Activated T-cell treated with anti-CD3 and anti-CD28 coated beads, Interleukin-2, amount 50 U/mL, for 72 hours (primary cell): ENCODE results near the gene NDUFAF3. TPM values are rescaled to one million over a fixed set of nuclear protein-coding genes. Genes with fewer than 3 reads are reported as not detected.

ENCODE experiments used
- ATAC-seq, 2 donors: fragments of 150-1000 bp; cut with Tn5 transposase; replicated peaks in 1 of 2; 2 replicates each; pipeline ENCODE4 v1.10.0; 2021; ENCODE audit warnings: moderate library complexity in 2 of 2, mild to moderate bottlenecking in 1 of 2
- DNase-seq, 2 donors: peaks; one replicate each; pipeline ENCODE4 v3.0.0; 2021 to 2022; ENCODE audit warnings: mixed read lengths in 1 of 2
- H3K27ac Mint-ChIP-seq: one replicate; pipeline ENCODE4 v1.8.0; 2022; ENCODE audit warnings: mild to moderate bottlenecking, moderate library complexity, mixed read lengths
- H3K27me3 Mint-ChIP-seq: one replicate; pipeline ENCODE4 v1.8.0; 2022; ENCODE audit warnings: low read depth, mixed read lengths
- H3K36me3 Mint-ChIP-seq, 2 donors: one replicate each; pipeline ENCODE4 v1.8.0; 2022; ENCODE audit warnings: mixed read lengths in 2 of 2, mild to moderate bottlenecking in 1 of 2; ENCODE audit not compliant: insufficient read depth in 2 of 2
- H3K4me1 Mint-ChIP-seq: one replicate; pipeline ENCODE4 v1.8.0; 2022; ENCODE audit warnings: low read depth, mixed read lengths
- H3K4me3 Mint-ChIP-seq, 2 donors: one replicate each; pipeline ENCODE4 v1.8.0; 2022; ENCODE audit warnings: mild to moderate bottlenecking in 2 of 2, mixed read lengths in 2 of 2, moderate library complexity in 2 of 2
- H3K9me3 Mint-ChIP-seq, 2 donors: one replicate each; pipeline ENCODE4 v1.8.0; 2022; ENCODE audit warnings: mixed read lengths in 2 of 2
- total RNA-seq, 2 donors: library from RNA; stranded (reverse); gene quantifications; one replicate each; pipeline ENCODE4 v1.2.3, GENCODE V29; 2022

The NDUFAF3 gene
- total RNA-seq, 2 donors from 2014 or later = 31.9 to 35.1 TPM

DNA sequence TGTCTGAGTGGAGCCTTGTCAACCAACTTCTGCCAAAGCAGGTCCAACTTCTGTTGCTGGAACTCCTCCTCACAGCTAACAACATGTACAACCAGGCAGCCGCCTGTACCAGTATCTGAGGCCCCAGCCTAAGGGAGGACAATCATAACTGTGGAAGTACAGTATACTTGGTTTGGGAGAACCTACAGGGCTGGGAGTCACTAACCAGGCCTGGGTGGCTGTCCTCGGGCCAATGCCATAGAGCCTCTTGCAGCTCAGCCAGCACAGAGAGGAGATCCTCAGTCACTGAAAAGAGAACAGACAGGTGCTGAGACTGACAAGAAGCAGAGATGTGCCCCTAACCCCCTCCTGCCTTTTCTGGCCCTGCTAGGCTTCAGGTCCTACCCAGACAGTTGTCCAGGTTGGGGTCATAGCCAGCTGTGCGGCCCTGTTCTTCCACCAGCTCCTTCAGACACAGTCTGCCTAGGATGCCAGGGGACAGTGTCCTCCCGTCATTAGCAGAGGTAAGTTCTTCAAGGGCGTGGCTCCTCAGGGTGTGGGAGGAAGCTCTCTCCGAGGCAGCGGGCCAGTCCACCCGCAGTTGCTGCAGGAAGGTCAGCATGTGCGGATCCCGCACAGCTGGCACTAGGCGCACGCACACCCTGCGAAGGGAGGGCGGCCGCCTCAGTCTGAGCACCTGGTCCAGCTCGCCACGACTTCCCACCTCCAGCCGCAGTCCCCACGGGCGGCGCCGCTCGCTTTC is 4.5 kb upstream of the NDUFAF3 start:
- Mint-ChIP-seq H3K4me3 (peak overlapping the region; percentile 91 to 94), H3K4me1 (peaks cover 37% of the 10 kb centered on the region), H3K9me3 (no peaks in the 10 kb centered on the region), H3K36me3 (peaks cover 6% of the 10 kb centered on the region in 2 donors), H3K27me3 (no peaks in the 10 kb centered on the region), H3K27ac (no peak overlapping the region)
- ATAC-seq (no peak), DNase-seq (no peak)

GRCh38 chr3:49017971-49018706 is 3.8 kb upstream of the NDUFAF3 start, which contains the start of gene DALRD3:
Gene DALRD3, minus strand, starts transcription at chr3:49018580. Its CDS starts 16 bp downstream, at chr3:49018564.
- DNase-seq (peak; percentile 76), ATAC-seq (peak; percentile 9 to 14)
- H3K27me3 Mint-ChIP-seq = no peaks in the 10 kb centered on the region
- H3K27ac Mint-ChIP-seq = peak within 1 kb of the TSS; percentile 85
- H3K36me3 Mint-ChIP-seq = peaks cover 7 to 10% of the 10 kb centered on the region in 2 donors
- H3K4me1 Mint-ChIP-seq = peaks cover 44% of the 10 kb centered on the region
- no peaks in the 10 kb centered on the region for H3K9me3 Mint-ChIP-seq
- peak within 1 kb of the TSS; percentile 91 to 94 for H3K4me3 Mint-ChIP-seq

DNA sequence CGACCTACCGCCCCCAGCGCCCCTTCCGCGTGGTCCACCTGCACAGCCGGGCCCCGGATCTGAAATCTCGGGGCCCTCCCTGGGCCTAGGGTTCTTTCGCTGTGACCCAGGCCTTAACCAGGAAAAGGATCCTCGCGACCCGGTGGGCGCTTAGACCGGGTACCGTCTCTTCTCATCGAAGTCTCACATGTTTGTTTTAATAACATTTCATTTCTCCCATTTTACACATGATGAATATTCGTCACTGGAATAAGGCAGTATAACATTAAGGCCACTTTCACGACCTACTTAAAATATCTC is 3.3 kb upstream of the NDUFAF3 start:
- DNase-seq (no peak), ATAC-seq (no peak)
- Mint-ChIP-seq H3K4me1 (peaks cover 50% of the 10 kb centered on the region), H3K36me3 (peaks cover 10 to 12% of the 10 kb centered on the region in 2 donors), H3K27ac (peak overlapping the region; percentile 85), H3K9me3 (no peaks in the 10 kb centered on the region), H3K27me3 (no peaks in the 10 kb centered on the region), H3K4me3 (peak overlapping the region; percentile 91 to 94)

DNA sequence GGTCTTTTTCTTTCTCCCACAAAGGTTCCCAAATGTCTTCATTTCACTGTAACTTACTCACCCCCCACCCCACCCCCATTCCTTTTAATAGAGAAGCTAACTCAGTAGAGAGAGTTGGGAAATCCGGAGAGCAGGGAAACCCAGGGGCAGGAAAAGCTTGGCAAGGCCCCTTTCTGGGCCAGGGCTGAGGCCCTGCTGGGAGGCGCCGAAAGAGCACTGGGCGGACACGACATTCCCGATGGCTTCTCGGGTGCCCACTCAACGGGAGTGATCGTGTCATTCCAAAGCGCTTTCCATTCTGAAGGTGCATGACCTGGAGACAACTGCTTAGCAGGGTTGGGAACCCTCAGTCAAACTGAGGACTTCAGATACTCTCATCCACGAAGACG is 2.0 kb upstream of the NDUFAF3 start:
- peaks cover 59% of the 10 kb centered on the region for H3K4me1 Mint-ChIP-seq

DNA sequence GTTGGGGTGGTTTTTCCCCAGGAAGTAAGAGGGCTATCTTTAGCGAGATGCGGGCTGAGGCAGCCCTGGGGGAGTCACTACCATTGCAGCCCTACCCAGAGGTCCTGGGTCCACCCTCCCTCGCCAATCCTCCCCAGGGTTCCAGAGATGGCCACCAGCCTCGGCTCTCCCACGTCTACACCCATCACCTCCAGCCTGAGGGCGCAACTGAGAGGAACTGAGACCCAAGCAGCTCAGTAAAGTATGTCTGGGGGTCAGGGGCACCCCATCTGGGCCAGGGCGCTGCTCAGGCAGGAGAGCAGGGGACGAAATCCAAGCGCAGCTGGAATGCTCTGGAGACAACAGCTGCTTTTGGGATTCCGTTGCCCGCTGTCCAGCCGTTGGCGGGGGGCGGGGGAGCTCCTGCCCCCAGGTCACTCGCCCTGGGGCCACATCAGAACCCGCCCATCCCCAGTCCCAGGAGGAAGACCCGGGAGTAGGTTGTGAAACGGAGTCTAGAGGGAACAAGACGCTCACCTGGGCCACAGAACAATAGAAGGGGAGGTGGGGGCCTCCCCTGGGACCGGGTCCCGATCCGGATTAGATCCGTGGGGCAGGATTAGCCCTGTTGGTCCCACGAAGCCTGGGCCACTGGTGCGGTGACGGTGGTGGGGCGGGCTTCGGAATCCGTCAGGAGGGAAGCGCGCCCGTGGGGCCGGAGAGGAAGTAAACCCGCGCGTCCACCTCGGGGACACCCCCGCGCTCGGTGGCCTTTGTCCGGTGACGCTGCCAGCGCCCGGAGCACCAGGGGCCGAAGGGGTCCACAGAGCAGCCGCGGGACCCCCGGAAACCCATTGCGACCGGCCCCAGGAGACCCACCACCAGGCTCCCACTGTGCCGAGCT is 1.4 kb upstream of the NDUFAF3 start:
- ATAC-seq = peak in 1 of 2 donors; percentile 1
- Mint-ChIP-seq H3K9me3 (no peaks in the 10 kb centered on the region), H3K27me3 (no peaks in the 10 kb centered on the region), H3K4me1 (peaks cover 57% of the 10 kb centered on the region), H3K4me3 (peak overlapping the region; percentile 91 to 94), H3K36me3 (peaks cover 10 to 18% of the 10 kb centered on the region in 2 donors), H3K27ac (peak overlapping the region; percentile 94)
- DNase-seq = peak; percentile 45 to 60

More for the DNA sequence above, 2.0 kb upstream of the NDUFAF3 start:
- Mint-ChIP-seq H3K9me3 (no peaks in the 10 kb centered on the region), H3K27ac (peak overlapping the region; percentile 94), H3K4me3 (peak overlapping the region; percentile 91 to 94), H3K36me3 (peaks cover 8 to 19% of the 10 kb centered on the region in 2 donors), H3K27me3 (no peaks in the 10 kb centered on the region)
- DNase-seq (no peak), ATAC-seq (no peak)

- H3K4me3 Mint-ChIP-seq = peak overlapping the region; percentile 91 to 94
- no peaks in the 10 kb centered on the region for H3K9me3 Mint-ChIP-seq
- peak; percentile 70 to 74 for ATAC-seq
- peaks cover 10 to 21% of the 10 kb centered on the region in 2 donors for H3K36me3 Mint-ChIP-seq
- no peaks in the 10 kb centered on the region for H3K27me3 Mint-ChIP-seq
- H3K4me1 Mint-ChIP-seq = peaks cover 65% of the 10 kb centered on the region
- DNase-seq = peak; percentile 100
- peak overlapping the region; percentile 94 for H3K27ac Mint-ChIP-seq
These were observed 608 bp upstream of the NDUFAF3 start for GRCh38 chr3:49021213-49021812.

- no peaks in the 10 kb centered on the region for H3K9me3 Mint-ChIP-seq
- no peaks in the 10 kb centered on the region for H3K27me3 Mint-ChIP-seq
- DNase-seq = no peak
- no peak for ATAC-seq
- H3K4me1 Mint-ChIP-seq = peaks cover 71% of the 10 kb centered on the region
- H3K27ac Mint-ChIP-seq = peak overlapping the region; percentile 92
- H3K36me3 Mint-ChIP-seq = peaks cover 10 to 31% of the 10 kb centered on the region in 2 donors
- peak overlapping the region; percentile 91 to 94 for H3K4me3 Mint-ChIP-seq
These were observed 809 bp downstream of the NDUFAF3 start for GRCh38 chr3:49022688-49023171.

DNA sequence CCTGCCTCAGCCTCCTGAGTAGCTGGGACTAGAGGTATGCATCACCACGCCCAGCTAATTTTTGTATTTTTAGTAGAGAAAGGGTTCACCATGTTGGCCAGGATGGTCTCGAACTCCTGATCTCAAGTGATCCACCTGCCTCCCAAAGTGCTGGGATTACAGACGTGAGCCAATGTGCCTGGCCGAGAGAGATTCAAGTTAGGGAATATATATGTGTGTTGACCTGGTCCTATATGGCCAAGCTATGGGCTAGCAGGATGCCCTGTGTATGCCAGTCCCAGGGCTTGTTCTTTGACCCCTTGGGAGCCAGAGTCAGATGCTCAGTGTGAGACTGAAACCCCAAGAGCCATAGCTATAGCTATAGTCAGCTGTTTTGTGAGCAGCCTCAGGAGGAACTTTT is 1.9 kb downstream of the NDUFAF3 start:
- no peak for DNase-seq
- no peak for ATAC-seq
- H3K4me3 Mint-ChIP-seq = peak overlapping the region; percentile 91 to 94
- no peaks in the 10 kb centered on the region for H3K9me3 Mint-ChIP-seq
- H3K27me3 Mint-ChIP-seq = no peaks in the 10 kb centered on the region
- H3K27ac Mint-ChIP-seq = peak overlapping the region; percentile 92
- peaks cover 78% of the 10 kb centered on the region for H3K4me1 Mint-ChIP-seq
- peaks cover 13 to 36% of the 10 kb centered on the region in 2 donors for H3K36me3 Mint-ChIP-seq

DNA sequence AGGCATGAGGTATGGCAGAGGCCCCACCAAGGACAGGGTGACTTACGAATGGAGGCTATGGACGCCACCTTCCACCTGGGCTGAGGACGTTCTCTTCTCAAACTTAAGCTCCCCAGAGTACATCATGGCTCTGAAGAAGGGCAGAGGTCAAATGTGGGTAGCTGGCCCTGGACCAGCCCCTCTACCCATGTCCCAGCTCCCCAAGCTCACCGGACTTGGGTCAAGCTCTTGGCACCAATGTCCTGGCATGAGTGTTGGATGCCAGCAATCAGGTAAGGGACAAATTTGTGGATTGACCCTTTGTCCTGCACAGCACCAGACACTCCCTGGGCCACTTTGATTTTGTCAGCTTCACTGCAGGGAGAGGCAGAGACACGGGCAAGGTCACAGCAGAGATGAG is 2.5 kb downstream of the NDUFAF3 start:
- DNase-seq = no peak
- peak overlapping the region; percentile 85 for H3K27ac Mint-ChIP-seq
- no peaks in the 10 kb centered on the region for H3K27me3 Mint-ChIP-seq
- H3K36me3 Mint-ChIP-seq = peaks cover 13 to 39% of the 10 kb centered on the region in 2 donors
- no peaks in the 10 kb centered on the region for H3K9me3 Mint-ChIP-seq
- H3K4me1 Mint-ChIP-seq = peaks cover 78% of the 10 kb centered on the region
- no peak for ATAC-seq
- peak overlapping the region in 1 of 2 donors; percentile 5 for H3K4me3 Mint-ChIP-seq

DNA sequence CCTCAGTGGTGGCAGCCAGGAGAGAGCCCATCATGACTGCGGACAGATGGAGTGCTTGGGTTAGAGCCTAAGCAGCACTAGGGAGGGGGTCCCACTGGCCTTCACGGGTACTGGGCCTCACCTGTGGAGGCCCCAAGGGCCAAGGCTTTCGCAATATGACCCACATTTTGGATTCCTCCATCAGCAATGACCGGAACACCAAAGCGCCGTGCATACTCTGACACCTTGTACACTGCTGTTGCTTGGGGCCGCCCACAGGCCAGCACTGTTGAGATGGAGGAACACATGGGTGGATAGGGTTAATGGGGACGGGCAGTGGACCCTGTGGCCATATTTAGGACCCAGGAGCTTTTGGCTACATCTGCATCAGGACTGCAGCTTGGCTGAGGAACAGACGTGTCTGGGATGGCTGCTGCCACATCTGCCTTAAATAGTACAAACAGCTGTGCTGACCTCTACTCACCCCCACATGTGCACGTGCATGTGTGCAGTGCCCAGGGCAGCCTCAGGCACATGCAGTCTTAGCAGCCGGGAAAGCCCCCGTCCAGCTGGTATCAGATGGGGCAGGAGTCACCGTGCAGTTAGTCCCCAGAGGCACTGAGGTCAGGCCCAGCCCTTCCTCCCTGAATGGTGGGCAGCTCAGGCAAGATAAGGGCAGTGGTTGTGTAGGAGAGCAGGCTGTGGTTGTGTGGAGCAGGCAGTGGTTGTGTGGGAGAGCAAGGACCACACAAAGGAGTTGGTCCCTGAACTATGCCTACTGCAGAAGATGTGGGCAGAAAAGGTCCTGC is 3.3 kb downstream of the NDUFAF3 start:
- peaks cover 13 to 39% of the 10 kb centered on the region in 2 donors for H3K36me3 Mint-ChIP-seq
- peak overlapping the region; percentile 85 for H3K27ac Mint-ChIP-seq
- no peaks in the 10 kb centered on the region for H3K9me3 Mint-ChIP-seq
- DNase-seq (no peak), ATAC-seq (no peak)
- peaks cover 78% of the 10 kb centered on the region for H3K4me1 Mint-ChIP-seq
- peak overlapping the region; percentile 17 to 37 for H3K4me3 Mint-ChIP-seq
- H3K27me3 Mint-ChIP-seq = no peaks in the 10 kb centered on the region

GRCh38 chr3:49025793-49026520 is 4.0 kb downstream of the NDUFAF3 start:
- DNase-seq = no peak
- Mint-ChIP-seq H3K27me3 (no peaks in the 10 kb centered on the region), H3K27ac (peak overlapping the region; percentile 56), H3K4me3 (peak overlapping the region; percentile 17 to 37), H3K36me3 (peaks cover 13 to 39% of the 10 kb centered on the region in 2 donors), H3K9me3 (no peaks in the 10 kb centered on the region), H3K4me1 (peaks cover 85% of the 10 kb centered on the region)
- no peak for ATAC-seq
